ENCODE measurements around the gene ADCY5. TPM values are rescaled to one million over a fixed set of nuclear protein-coding genes. Genes with fewer than 3 reads are reported as not detected.

The ADCY5 gene
- total RNA-seq, 1 donor from 2014 or later, result 25.8 TPM

DNA sequence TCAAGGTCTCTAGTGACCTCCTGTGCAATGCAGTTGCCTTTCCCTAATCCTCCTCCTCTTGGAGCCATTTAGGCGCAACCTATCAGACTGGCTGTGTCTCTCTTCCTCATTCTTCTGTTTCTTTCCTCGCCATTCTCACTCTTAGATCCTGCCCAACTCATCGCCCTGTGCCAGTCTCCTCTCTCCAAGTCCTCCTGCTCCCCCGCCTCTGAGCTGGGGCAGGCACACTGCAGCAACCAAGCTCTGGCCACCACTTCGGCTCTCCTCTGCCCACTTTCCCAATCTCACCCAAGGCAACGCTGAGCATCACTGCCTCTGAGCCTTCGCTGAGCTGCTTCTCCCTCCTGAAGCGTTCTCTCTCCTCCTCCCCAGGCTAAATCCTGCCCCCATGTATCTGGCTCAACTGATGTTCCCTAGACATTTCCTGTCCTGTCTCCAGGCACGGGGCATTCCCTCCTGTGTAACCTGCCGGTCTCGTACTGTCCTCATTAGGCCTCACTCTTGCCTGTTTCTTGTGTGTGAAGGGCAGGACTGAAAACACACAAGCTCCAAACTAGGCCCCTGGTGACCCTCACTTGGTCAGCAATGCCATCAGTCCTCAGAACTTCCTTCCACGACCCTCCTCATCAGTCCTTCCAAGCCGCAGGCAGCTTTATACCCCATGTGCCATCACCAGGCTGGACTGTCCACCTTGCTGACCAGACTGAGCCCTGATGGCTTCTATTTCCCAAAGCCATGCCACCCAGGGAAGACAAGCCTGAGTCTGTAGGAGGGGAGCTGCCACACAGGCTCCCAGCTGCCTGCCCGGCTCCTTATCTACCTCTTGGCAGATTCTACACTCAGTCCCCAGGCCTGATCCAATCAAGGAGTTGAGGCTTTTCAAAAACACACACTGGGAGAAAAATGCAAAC, 161.6 kb downstream of the ADCY5 start:
- no peak for DNase-seq (ENCODE audit: low spot score)

DNA sequence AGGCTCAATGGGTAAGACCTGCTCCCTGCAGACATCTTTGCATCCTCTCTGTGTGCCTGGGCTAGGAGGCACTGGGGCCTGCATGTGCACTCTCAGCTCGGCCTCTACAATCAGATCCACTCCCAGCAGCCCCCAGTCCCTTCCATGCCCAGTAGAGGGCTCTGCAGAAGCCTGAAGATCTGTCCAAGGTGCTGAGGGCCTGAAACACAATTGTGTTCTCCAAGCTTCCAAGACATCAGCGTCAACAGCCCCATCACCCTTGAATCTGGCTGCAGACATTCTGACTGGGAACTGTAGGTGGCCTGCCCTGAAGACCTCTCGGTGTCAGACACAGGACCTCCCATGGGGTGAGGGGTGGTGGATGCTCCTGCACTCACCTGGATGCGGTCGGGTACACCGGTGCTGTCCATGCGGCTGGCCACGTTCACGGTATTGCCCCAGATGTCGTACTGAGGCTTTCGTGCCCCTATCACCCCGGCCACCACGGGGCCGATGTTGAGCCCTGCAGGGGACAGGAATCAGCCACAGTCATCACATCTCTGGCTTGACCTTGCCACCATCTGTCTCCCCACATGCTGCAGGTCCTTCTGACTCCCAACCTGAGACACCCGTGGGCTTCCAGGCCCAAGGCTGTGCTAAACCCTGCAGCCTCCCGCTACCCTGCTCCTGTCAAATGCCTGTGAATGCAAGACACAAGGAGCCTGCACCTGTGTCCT, 162.4 kb downstream of the ADCY5 start:
- DNase-seq (ENCODE audit: low spot score), result peak; percentile 47

DNA sequence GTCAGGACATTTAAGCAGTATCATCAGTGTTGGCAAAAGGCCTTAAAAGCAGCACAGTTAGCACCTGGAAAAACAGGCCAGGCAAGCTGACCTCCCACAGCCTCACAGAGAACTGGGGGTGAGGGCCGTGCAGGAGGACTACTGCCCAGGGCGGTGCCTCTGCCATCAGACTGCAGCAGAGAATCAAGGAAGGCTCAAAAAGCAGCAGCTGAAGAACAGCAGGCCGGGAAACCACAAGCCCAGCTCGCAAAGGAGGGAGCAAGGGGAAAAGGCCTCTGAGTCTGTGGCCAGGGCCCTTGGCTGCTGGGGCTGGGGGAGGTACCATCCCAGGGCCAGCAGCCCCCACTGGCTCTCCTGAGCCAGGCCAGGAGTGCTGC, 163.0 kb downstream of the ADCY5 start:
- no peak for DNase-seq (ENCODE audit: low spot score)

DNA sequence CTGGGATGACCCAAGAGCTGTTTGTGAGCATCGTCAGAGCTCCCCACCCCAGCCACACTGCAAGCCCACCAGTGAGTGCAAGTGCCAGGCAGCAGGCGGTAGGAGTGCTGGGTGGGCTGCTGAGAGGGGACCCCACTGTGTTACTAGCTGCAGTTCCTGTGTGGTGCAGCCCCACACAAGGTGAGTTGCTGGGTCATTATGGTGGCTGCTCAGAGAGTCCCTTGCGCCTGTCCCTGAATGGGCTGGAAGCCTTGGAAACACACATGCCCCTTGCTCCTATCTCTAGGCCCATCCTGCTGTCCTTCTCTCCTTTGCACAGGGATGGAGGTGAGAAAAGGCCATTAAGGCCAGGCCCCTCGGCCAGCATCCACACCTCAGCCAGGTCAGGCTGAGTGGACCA, 163.4 kb downstream of the ADCY5 start:
- no peak for DNase-seq (ENCODE audit: low spot score)

DNA sequence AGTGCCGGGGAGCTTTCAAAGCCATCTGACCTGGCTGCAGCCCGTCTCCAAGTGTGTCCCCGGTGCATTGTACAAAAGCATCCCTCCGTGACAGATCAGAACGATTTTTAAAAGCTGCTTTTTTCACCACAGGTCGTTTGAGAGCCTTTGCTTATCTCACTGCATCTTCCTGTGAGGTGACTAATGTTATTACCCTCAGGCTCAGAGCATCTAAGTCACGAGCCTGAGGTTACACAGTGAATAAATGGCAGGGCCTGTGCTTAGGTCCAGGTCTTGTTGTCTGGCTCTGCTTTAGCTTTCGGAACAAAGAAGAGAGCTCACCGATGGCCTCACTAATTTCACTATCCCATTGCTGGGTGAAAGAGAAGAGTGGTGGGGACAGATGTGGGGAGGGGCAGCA, 163.8 kb downstream of the ADCY5 start:
- DNase-seq (ENCODE audit: low spot score), result no peak

DNA sequence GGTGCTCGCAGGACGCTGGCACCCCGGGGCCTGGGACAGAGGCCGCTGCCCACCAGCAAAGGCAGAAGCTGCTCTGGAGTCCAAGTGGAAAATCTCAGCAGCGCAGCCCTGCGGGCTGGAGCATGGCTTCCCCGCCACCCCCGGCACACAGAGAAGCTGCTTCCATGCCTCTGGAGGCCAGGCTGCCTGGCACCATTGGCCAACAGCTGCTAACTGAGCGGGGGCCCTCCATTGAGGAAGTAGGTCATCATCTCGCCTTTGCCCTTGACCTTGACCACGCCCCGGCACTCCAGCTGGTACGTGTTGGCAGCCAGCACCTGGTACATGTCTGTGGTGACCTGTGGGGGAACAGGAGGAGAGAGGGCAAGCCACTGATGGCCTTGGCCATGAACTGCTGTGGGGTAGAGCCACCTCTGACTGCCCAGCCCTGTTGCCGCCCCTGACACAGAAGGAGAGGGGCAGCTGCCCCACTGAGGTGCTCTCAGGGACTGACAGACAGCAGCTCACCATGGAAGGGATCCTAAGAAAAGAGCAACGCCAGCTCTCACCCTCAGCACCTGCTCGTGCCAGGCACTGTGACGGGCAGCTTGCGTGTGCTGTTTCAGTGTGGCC, 164.4 kb downstream of the ADCY5 start:
- no peak for DNase-seq (ENCODE audit: low spot score)

DNA sequence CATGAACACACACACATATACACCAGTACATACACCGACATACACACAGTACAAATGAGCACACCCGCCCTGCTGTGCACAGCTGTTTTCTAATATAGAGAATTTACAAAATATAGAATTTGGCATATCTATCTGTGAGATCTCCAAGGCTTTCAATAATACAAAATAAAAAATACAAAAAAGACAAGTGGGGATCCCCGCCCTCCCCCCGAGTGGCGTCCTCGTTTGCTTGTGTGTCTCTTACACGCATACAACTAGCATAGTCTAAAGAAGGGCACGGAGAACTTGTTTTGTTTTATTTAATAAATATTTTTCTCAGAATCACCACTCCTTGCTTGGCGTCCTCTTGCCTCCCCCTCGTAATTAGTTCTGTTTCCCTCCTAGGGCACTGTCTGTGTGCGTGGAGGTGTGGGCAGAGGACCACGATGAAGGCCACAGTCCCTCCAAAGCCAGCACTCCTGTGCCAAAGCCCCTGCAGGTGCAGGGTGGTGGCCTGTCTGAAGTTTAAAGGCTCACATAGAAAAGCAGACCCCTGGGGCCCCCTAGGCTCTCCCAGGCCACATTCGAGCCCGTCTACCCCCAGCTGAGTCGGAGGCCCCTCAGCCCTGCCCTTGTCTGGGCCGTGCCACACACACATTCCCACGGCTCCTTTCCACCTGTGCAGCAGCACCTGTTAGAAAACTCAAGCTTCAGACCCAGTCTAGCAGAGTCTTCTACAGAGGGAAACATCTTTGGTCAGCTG, 165.1 kb downstream of the ADCY5 start:
- DNase-seq (ENCODE audit: low spot score), result no peak

DNA sequence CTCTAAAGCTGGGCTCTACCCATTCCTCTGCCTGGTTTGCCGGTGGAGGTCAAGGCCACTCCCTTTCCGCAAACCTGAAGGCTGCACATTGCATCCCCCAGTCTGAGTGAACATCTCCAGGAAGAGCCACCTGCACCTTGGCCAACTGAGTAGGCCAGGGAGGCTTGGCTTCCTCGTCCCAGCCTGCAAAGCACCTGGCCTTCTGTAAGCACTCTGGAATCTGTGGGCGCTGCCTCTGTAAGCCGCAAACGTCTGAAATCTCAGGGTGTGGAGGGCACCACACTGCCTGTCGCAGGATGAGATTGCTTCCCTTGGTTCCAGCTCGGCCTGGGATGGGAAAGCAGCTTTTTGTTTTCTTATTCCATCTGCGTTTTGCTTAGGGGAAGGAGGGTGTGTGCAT, 165.8 kb downstream of the ADCY5 start:
- no peak for DNase-seq (ENCODE audit: low spot score)

DNA sequence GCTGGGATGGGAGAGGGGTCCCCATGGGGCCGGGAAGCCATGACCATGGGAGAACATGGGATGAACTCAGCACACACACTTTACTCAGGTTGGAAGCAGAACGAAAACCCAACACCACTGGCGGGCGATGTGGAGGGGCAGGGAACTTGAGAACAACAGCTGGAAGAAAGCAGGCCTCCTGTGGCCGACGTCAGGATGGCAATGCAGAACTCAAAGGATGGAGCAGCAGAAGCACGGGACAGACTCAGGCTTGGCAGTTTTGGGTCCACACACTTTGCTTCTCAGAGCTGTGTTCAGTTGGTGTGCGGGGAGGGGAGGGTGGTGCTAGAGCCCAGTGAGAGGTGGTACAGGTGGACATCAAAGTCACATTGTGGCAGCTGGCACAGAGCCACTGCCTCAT, 166.4 kb downstream of the ADCY5 start:
- DNase-seq (ENCODE audit: low spot score), result no peak

DNA sequence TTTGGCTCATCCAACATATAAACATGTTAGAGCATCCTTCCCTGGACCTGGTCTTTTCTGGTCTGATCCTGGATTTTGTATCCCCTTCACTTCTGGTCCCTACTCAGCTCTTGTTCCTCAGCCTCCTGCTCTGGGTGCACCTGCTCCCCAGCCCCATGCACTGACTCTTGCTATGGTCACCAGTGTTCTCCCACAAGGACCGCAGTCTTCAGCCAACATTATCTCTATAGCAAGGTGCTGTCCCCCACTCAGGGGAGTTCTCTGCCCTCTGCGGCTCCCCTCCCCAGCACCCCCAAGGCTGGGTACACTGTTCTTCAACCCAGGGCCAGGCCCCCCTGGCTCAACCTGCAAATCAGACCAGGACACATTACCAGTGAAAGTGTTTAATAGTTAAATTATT, 167.0 kb downstream of the ADCY5 start:
- DNase-seq (ENCODE audit: low spot score), result no peak

DNA sequence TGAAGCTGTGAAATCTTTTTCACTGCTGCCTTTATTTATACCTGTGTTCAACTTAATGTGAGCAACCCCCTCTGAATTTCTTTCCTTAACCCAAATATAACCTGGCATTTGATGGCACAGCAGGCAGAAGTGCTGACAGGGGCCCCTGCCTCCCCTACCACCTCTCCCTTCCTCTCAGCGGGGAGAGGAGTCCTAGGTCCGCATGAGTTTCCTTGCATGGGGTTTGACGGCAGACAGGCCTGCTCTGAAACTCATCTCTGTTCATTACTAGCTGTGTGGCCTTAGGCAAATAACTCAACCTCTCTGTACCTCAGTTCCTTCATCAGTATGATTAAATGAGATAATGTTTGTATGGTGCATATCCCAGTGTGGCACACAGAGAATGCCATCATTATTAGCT, 167.5 kb downstream of the ADCY5 start:
- no peak for DNase-seq (ENCODE audit: low spot score)

DNA sequence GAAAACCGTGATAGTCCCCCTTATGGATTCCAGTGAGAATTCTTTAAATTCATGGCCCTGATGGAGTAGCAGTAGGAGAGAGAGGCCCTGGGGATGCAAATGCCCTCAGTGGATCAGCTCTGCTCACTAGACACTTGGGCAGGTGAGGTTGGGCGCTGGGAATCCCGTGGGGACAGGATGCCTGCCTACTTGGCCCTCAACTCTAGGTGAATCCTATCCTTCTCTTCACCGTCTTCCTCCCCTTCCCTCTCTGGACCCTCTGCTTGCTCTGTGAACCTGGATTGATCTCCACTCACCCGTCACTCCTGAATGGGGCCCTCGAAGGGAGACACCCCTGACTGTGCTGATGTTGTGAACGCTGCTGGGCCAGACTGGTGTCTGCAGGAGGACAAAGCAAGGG, 169.8 kb downstream of the ADCY5 start:
- DNase-seq (ENCODE audit: low spot score), result no peak

DNA sequence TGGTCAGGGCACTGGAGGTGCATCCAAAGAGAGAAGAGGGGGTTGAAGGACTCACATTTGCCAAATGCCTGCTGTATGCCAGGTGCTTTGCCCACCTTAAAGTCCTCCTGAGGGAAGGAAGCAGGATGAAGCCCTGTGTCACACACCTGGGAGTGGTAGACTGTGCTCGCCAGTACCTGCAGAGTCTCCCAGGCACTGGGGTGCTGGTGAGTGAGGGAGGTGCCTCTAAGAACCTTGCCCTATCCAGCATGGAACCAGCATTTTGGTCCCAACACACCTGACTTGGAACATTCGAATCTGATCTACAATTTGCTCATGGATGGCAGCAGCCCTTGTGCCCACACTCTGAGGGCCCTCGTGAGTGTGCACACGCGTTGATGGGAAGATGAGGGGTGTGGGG, 170.4 kb downstream of the ADCY5 start:
- DNase-seq (ENCODE audit: low spot score), result no peak

DNA sequence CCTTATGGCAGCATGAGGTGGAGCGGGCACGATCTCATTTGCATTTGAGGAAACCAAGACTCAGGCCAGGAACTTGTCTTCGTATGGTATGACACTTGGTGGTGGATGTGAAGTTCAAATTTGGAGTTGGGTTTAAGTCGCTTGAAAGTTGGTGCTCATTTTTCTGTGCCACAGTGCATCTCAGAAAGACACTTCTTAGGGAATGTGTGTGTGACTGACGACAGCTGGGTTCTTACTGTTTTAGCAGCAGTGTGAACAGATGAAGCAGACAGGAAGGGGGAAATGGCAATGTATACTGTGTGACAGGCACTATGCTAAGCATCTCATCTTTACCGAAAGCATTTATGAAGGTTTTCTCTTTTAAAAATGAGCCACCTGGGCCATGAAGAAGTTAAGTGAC, 171.8 kb downstream of the ADCY5 start:
- no peak for DNase-seq (ENCODE audit: low spot score)

DNA sequence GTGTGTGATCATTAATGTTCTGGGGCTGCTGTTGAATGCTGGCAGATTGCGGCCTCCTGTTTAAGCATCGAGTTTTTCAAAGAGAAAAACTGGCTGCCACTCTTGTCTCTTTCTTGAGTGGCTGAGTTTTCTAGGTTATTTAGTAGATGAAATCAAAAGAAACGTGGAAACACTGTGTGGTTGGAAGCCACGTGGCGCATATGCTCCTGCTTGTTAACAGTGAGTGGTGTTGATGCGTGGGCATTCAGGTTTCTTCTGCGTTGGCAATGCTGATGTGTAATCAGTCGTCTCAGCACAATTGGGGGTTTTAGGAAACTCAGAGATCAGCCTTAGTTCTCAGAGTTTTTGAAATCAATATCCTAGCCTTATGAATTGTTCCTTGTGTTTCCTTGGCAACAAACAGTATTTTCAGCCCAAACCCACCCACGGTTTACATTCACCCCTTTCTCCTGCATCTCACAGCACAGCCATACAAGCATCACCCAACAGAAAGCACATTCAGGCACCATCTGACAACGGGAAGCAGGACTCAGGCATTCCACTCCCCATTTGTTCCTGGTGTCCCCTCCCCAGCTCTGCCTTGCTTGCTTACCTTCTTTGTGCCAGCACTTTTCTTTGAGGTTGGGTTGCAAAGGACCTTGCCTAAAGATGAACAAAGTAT, 172.4 kb downstream of the ADCY5 start:
- DNase-seq (ENCODE audit: low spot score), result no peak

DNA sequence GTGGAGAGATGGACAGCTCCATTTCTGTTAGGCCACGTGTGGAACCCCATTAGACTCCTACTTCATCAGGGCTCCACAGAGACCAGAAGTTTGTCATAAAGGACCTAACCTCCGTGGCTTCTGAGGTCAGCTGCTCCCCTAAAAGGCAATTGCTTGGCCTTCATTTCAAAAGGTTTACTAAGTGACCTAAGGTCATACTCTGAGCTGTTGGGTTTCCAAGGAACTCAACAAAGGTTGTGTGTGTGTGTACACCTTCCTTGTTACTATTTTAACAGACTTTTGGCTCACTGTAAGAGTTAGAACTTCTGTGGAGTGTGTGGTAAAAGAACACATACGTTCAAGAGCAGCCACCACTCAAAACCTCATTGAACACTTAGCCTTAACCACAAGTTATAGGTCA, 173.2 kb downstream of the ADCY5 start:
- no peak for DNase-seq (ENCODE audit: low spot score)

DNA sequence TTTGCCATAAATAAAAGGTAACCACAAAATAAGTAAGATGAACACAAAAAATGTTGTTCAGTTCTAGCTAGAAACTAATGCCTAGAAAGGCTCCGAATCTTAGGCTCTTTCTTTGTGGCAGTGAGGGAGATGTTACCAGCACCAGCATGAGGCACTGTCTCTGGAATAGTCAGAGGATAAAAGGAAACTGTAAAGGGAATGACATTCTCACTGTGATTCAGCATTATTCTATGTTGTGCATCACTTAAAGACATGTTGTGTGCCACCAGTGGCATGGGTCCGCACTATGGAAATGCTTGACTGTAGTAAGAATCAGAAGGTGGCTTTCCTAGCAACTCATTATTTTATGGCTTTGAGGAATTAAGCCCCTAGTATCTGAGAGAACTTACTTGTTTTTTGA, 176.3 kb downstream of the ADCY5 start:
- DNase-seq (ENCODE audit: low spot score), result no peak

DNA sequence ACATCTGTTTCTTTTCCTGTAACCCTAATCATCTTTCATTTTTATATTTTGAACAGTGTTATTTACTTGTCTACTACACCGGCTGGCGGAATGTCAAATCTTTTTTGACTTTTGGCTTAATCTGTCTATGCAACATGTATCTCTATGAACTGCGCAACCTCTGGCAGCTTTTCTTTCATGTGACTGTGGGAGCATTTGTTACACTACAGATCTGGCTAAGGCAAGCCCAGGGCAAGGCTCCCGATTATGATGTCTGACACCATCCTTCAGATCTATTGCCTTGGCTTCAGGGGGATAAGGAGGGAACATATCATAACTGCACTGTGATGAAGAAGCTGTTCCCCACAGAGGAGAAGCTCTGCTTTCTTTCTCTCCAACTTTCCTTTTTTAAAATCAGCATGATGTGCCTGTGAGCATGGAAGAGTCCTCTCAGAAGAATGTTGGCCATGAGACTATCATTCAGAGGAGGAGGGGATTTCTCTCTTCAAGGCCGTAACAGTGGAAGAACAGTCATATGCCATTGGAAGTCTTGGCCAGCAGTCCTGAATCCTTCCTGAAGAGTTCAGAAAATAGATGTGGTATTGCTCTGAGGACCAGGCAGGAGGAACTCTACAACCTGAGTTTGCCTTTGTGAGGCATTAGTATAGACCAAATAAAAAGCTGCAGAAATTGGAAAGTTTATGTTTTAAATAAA, 177.3 kb downstream of the ADCY5 start:
- no peak for DNase-seq (ENCODE audit: low spot score)

DNA sequence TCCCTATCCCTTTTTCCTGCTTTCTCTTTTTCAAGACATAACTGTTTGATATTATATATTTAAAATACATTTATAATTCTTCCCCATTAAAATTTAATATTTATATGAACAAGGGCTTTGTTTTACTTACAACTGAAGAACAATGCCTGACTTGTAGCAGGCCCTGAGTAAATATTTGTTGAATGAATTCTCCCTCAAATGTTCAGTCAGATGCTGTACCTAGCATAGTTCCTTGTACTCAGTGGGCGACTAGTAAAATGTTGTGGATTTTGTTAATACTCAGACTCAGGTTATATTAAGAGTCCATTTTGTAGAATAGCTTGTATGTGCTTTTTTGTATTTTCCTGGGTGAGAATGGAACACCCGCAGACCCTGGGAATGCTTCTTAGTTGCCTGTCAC, 178.1 kb downstream of the ADCY5 start:
- no peak for DNase-seq (ENCODE audit: low spot score)

DNA sequence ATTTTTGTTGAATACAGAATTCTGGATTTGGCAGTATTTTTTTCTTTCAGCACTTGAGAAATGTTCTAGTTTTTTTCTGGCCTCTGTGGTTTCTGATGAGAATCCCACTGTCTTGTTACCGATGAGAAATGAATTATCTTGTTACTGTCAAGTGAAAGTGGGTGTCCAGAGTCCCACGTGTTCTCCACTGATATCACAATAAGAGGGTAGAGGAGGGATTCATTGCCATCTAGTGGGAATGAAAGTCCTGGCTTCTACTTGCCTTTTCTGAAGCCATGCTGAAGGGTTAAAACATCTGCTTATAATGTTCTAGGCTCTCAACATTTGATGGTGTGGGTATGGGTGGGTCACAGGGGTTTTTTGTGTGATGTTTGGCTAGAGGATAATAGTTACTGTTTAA, 181.1 kb downstream of the ADCY5 start:
- no peak for DNase-seq (ENCODE audit: low spot score)

DNA sequence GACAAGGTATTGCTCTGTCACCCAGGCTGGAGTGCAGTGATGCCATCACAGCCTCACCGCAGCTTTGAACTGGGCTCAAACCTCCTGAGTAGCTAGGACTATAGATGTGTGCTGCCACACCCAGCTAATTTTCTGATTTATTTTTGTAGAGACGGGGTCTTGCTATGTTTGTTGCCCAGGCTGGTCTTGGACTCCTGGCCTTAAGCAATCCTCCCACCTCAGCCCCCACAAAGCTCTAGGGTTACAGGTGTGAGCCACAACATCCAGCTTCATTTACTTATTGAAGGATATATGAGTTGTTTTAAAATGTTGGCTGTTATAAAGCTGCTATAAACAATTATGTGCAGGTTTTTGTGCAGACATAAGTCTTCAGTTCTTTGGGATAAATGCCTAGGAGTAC, 184.9 kb downstream of the ADCY5 start:
- DNase-seq (ENCODE audit: low spot score), result no peak

Measured in mucosa of gallbladder (tissue), 1 donor.